ENCODE data around the gene USP53.
A peak's percentile ranks its signal among the peaks of the same experiment; 100 is the strongest.
"Not testable (repeated sequence)": the region's sequence is repeated elsewhere in the genome, so short reads cannot be mapped to it uniquely, and the experiment has no call there.

The USP53 gene

GRCh38 chr4:119212234-119212963, at the start of gene USP53:
USP53 (plus strand) TSS chr4:119212713; CDS start chr4:119239760, 27,047 bp downstream.
- peak within 1 kb of the TSS; percentile 59 for H3K4me3 ChIP-seq (ENCODE audit: low read length)
- no peak for TF ChIP-seq ZNF274 (IDR thresholded peaks at IDR 0.05; ENCODE audit: low read depth, low read length)

DNA sequence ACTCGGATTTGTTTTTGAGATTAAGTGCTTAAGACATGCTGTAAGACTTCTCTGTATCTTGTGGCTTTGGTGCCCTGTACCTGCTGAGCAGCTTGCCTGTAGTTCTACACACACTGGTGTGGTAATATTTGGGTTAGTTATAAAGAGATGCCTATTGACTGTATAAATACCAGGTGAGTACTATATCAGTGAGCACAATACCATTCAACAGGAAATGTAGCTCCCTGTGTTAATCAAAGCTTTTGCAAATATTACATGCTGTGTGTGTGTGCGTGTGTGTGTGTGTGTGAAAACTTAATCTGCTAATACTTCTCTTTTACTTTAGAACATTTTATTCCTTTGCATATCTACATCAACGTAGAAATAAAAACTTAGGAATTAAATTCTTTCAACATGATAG, 46.7 kb upstream of the USP53 start:
- no peak overlapping the region for H3K4me3 ChIP-seq (ENCODE audit: low read length)
- no peak for TF ChIP-seq ZNF274 (IDR thresholded peaks at IDR 0.05; ENCODE audit: low read depth, low read length)

- no peak for TF ChIP-seq ZNF274 (IDR thresholded peaks at IDR 0.05; ENCODE audit: low read depth, low read length)
Measured at GRCh38 chr4:119170195-119170594, 42.3 kb upstream of the USP53 start.

DNA sequence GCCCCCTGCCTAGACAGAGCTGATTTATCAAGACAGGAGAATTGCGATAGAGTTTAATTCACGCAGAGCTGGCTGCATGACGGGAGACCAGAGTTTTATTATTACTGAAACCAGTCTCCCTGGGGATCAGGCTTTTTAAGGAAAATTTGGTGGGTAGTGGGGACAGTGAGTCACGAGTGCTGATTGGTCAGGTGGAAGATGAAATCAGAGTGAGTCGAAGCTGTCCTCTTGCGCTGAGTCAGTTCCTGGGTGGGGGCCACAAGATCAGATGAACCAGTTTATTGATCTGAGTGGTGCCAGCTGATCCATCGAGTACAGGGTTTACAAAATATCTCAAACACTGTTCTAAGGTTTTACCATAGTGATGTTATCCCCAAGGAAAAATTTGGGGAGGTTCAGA, 40.3 kb upstream of the USP53 start:
- H3K4me3 ChIP-seq (ENCODE audit: low read length) = no peak overlapping the region
- no peak for TF ChIP-seq ZNF274 (IDR thresholded peaks at IDR 0.05; ENCODE audit: low read depth, low read length)

More at GRCh38 chr4:119170195-119170594, 42.3 kb upstream of the USP53 start:
- H3K4me3 ChIP-seq (ENCODE audit: low read length) = no peak overlapping the region

DNA sequence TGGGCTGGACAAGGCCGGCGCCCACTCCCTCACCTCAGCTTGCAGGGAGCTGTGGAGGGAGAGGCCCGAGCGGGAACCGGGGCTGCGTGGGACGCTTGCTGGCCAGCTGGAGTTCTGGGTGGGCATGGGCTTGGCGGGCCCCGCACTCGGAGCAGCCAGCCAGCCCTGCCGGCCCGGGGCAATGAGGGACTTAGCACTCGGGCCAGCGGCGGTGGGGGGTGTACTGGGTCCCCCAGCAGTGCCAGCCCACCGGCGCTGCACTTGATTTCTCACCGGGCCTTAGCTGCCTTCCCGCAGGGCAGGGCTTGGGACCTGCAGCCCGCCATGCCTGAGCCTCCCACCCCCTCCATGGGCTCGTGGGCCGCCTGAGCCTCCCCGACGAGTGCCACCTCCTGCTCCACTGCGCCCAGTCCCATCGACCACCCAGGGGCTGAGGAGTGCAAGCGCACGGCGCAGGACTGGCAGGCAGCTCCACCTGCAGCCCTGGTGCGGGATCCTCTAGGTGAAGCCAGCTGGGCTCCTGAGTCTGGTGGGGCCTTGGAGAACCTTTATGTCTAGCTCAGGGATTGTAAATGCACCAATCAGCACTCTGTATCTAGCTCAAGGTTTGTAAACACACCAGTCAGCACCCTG, 38.7 kb upstream of the USP53 start:
- not testable (repeated sequence) for H3K4me3 ChIP-seq (ENCODE audit: low read length)

DNA sequence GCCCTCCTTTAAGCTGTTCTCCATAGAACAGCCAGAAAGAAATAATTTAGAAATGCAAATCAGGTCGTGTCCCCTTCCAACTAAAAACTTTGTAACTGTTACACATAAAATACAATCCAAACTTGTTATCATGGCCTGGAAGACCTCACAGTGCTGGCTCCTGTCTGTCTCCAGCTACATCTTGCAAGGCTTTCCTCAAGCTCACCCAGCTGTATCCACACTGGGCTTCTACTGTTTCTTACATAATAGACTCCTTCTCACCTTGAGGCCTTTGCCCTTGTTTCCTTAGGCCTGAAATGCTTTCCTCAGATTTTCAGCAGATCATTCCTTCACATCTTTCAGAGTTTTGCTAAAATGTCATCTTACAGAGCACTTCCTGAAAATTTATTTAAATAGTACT, 33.5 kb upstream of the USP53 start:
- H3K4me3 ChIP-seq (ENCODE audit: low read length) = no peak overlapping the region
- no peak for TF ChIP-seq ZNF274 (IDR thresholded peaks at IDR 0.05; ENCODE audit: low read depth, low read length)

DNA sequence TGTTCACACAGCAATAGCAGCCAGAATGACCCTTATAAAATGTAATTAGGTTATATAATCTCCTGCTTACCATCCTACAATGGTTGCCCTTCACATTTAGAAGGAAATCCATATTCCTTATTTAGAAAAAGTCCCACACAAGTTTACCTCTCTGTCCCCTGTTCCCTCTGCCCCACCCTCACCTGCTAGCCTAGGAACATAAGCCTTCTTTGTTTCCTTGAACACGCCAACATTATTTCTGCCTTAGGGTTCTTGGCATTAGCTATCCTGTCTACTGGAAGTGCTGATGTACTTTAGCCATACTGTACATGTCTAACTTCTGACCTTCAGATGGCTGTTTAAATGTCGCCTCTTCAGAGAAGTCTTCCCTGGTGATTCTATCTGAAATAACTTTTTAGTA, 28.4 kb upstream of the USP53 start:
- TF ChIP-seq ZNF274 (IDR thresholded peaks at IDR 0.05; ENCODE audit: low read depth, low read length) = no peak
- no peak overlapping the region for H3K4me3 ChIP-seq (ENCODE audit: low read length)

DNA sequence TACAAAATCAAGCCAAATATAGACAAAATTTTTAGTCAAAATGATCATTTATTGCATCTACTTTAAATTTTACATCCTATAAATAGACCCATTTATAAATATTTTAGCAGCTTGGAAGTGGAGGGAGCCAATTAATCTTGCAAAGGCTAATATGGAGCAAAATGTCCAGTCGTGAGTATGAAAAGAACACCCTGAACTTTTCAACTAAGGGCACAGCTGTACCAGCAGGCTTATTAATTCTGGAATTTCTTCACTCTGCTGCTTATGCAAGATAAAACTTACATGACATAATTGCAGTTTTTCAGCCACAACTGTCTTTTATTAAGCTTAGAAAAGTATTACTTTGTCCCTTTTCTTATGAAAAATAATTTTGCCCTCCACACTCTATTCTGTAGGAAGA, 22.9 kb upstream of the USP53 start:
- no peak for TF ChIP-seq ZNF274 (IDR thresholded peaks at IDR 0.05; ENCODE audit: low read depth, low read length)
- no peak overlapping the region for H3K4me3 ChIP-seq (ENCODE audit: low read length)

DNA sequence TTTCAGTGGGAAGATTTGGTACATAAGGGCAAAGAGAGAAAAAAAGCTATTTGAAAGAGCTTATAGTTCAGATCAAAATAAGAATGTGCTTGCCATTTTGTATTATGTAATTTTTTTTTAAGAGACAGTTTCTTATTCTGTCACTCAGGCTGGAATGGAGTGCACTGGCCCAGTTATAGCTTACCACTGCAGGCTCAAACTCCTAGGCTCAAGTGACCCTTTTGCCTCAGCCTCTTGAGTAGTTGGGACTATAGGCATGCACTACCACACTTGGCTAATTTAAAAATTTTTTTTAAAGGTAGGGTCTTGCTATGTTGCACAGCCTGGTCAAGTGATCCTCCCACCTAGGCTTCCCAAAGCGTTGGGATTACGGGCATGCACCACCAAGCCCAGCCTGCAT, 22.2 kb upstream of the USP53 start:
- no peak for TF ChIP-seq ZNF274 (IDR thresholded peaks at IDR 0.05; ENCODE audit: low read depth, low read length)

DNA sequence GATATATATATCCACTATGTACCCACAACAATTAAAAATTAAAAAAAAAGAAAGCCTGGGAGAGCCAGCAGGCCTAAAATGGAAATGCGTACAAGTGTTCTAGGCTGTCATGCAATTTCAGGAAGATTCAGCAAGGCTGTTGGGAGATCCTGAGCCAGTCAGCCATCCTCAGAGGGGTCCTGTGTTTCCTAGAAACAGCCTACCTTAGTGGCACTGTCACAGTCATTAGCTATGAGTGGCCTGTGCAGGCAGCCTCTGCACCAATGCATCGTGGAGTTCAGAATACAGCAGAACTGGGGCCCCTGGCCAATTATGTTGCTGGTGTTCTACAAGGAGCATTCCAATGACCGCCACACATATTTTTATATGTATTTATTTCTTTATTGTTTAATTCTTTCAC, 21.0 kb upstream of the USP53 start:
- TF ChIP-seq ZNF274 (IDR thresholded peaks at IDR 0.05; ENCODE audit: low read depth, low read length) = no peak

More for the DNA sequence above, 22.2 kb upstream of the USP53 start:
- no peak overlapping the region for H3K4me3 ChIP-seq (ENCODE audit: low read length)

GRCh38 chr4:119197772-119198212, 14.7 kb upstream of the USP53 start:
- no peak overlapping the region for H3K4me3 ChIP-seq (ENCODE audit: low read length)
- TF ChIP-seq ZNF274 (IDR thresholded peaks at IDR 0.05; ENCODE audit: low read depth, low read length) = no peak

More for the DNA sequence above, 21.0 kb upstream of the USP53 start:
- no peak overlapping the region for H3K4me3 ChIP-seq (ENCODE audit: low read length)

DNA sequence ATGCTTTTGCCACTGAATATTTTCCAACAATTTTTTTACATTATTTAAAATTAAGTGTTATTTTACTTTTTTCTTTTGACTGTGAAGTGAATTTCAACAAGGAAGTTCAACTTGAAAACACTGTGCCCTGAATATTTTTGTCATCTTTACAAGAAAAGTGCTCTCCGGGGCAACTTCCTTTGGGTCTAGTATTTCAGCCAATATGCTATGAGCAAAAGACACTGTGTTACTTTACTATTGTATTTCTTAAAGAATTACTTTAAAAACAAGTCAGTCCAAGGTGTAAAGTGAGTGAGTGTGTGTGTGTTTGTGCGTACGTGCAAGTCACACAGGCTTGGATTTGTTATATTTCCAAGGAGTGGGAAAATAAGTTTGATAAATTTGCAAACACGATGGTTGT, 7.6 kb upstream of the USP53 start:
- H3K4me3 ChIP-seq (ENCODE audit: low read length) = no peak overlapping the region
- no peak for TF ChIP-seq ZNF274 (IDR thresholded peaks at IDR 0.05; ENCODE audit: low read depth, low read length)

DNA sequence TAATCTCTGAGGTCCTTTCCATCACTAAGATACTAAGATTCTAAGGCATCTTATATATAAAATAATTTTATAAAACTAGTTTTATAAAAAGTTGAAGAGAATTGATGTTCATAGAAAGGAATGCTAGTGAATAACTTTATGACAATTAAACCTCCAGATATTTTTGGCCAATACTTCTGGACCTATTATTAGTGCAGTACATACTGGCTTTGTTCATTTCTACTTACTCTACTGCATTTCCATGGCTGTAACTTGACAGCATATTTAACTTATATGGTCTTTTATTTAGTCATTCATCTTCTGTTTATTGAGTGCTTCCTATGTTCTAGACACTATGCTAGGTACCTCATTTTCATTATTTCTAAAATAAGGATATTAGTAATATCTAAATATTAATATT, 6.8 kb upstream of the USP53 start:
- no peak for TF ChIP-seq ZNF274 (IDR thresholded peaks at IDR 0.05; ENCODE audit: low read depth, low read length)
- no peak overlapping the region for H3K4me3 ChIP-seq (ENCODE audit: low read length)

GRCh38 chr4:119206178-119206577, 6.3 kb upstream of the USP53 start:
- no peak overlapping the region for H3K4me3 ChIP-seq (ENCODE audit: low read length)
- no peak for TF ChIP-seq ZNF274 (IDR thresholded peaks at IDR 0.05; ENCODE audit: low read depth, low read length)

- no peak overlapping the region for H3K4me3 ChIP-seq (ENCODE audit: low read length)
- no peak for TF ChIP-seq ZNF274 (IDR thresholded peaks at IDR 0.05; ENCODE audit: low read depth, low read length)
Measured at GRCh38 chr4:119207051-119207450, 5.5 kb upstream of the USP53 start.

Measured in GM08714 (cell line).